Endothelial cell of umbilical vein (primary cell): Measurements from ENCODE around the gene LRP5.

Experiments
- CTCF ChIP-seq, 2 donors: IDR thresholded peaks; 1 replicate in 1 of 2; 2 replicates in 1 of 2; pipeline ENCODE4 v1.5.1; 2011; ENCODE audit warnings: low read length in 2 of 2, mild to moderate bottlenecking in 2 of 2, moderate library complexity in 2 of 2, control low read depth in 1 of 2, inconsistent platforms in 1 of 2, low read depth in 1 of 2; ENCODE audit not compliant: insufficient read depth in 1 of 2; ENCODE audit errors: extremely low read depth in 1 of 2
- MYC ChIP-seq: IDR thresholded peaks from one replicate; pipeline ENCODE4 v1.6.1; 2011; ENCODE audit warnings: mild to moderate bottlenecking, low read depth, low read length

GRCh38 chr11:68473693-68474092 lies 161.3 kb downstream of the LRP5 start:
- TF ChIP-seq CTCF (IDR thresholded peaks at IDR 0.05; ENCODE audit: extremely low read depth in 1 of 2, insufficient read depth in 1 of 2, low read depth in 1 of 2, low read length in 2 of 2) (no peak), MYC (no peak)
